Measurements from ENCODE around the gene STRBP.

STRBP gene

GRCh38 chr9:123168586-123168985 is 99.8 kb downstream of the STRBP start:
- H3K4me1 ChIP-seq (ENCODE audit: insufficient read depth, low read length), result no peaks in the 10 kb centered on the region
- H3K27me3 ChIP-seq (ENCODE audit: insufficient read depth, low read length, poor library complexity), result no peaks in the 10 kb centered on the region
- no peak for DNase-seq
- no peak overlapping the region for H3K4me3 ChIP-seq (ENCODE audit: low read depth in 1 of 2, low read length in 2 of 2)
- no peaks in the 10 kb centered on the region; the same call in 1 of the 2 replicates for H3K36me3 ChIP-seq (ENCODE audit: insufficient read depth, low read length)
- no peak overlapping the region for H3K27ac ChIP-seq (ENCODE audit: low read length)
- TF ChIP-seq EZH2 (IDR thresholded peaks at IDR 0.05; ENCODE audit: borderline replicate concordance, low read depth, low read length, severe bottlenecking) (no peak), CTCF (IDR thresholded peaks at IDR 0.05; ENCODE audit: borderline replicate concordance, extremely low read depth, low read length, poor library complexity, severe bottlenecking) (no peak)
- no peaks in the 10 kb centered on the region for H3K79me2 ChIP-seq (ENCODE audit: insufficient read depth, low read length)
- H3K9ac ChIP-seq (ENCODE audit: low read depth, low read length), result no peak overlapping the region
- H3K4me2 ChIP-seq (ENCODE audit: insufficient read depth, low read length), result no peak overlapping the region
- ATAC-seq (ENCODE audit: insufficient read depth, low read depth), result no peak
- H2AFZ ChIP-seq (ENCODE audit: low read depth, low read length), result no peak overlapping the region
- H3K9me3 ChIP-seq (ENCODE audit: insufficient read depth, low read length, severe bottlenecking), result no peaks in the 10 kb centered on the region
- no peaks in the 10 kb centered on the region for H4K20me1 ChIP-seq (ENCODE audit: insufficient read depth, low read length)

GRCh38 chr9:123167474-123167873 is 100.9 kb downstream of the STRBP start:
- no peaks in the 10 kb centered on the region for H3K9me3 ChIP-seq (ENCODE audit: insufficient read depth, low read length, severe bottlenecking)
- TF ChIP-seq CTCF (IDR thresholded peaks at IDR 0.05; ENCODE audit: borderline replicate concordance, extremely low read depth, low read length, poor library complexity, severe bottlenecking) (no peak), EZH2 (IDR thresholded peaks at IDR 0.05; ENCODE audit: borderline replicate concordance, low read depth, low read length, severe bottlenecking) (no peak)
- H2AFZ ChIP-seq (ENCODE audit: low read depth, low read length), result no peak overlapping the region
- ATAC-seq (ENCODE audit: insufficient read depth, low read depth) (no peak), DNase-seq (no peak)
- no peak overlapping the region for H3K9ac ChIP-seq (ENCODE audit: low read depth, low read length)
- H3K4me2 ChIP-seq (ENCODE audit: insufficient read depth, low read length), result no peak overlapping the region
- H4K20me1 ChIP-seq (ENCODE audit: insufficient read depth, low read length), result no peaks in the 10 kb centered on the region
- no peak overlapping the region for H3K4me3 ChIP-seq (ENCODE audit: low read depth in 1 of 2, low read length in 2 of 2)
- H3K4me1 ChIP-seq (ENCODE audit: insufficient read depth, low read length), result no peaks in the 10 kb centered on the region
- no peak overlapping the region for H3K27ac ChIP-seq (ENCODE audit: low read length)
- no peaks in the 10 kb centered on the region for H3K79me2 ChIP-seq (ENCODE audit: insufficient read depth, low read length)
- H3K27me3 ChIP-seq (ENCODE audit: insufficient read depth, low read length, poor library complexity), result no peaks in the 10 kb centered on the region
- no peaks in the 10 kb centered on the region; the same call in 1 of the 2 replicates for H3K36me3 ChIP-seq (ENCODE audit: insufficient read depth, low read length)

GRCh38 chr9:123165813-123166212 is 102.6 kb downstream of the STRBP start:
- Histone ChIP-seq H3K4me3 (ENCODE audit: low read depth in 1 of 2, low read length in 2 of 2) (no peak overlapping the region), H3K79me2 (ENCODE audit: insufficient read depth, low read length) (no peaks in the 10 kb centered on the region), H3K27me3 (ENCODE audit: insufficient read depth, low read length, poor library complexity) (no peaks in the 10 kb centered on the region), H4K20me1 (ENCODE audit: insufficient read depth, low read length) (no peaks in the 10 kb centered on the region), H3K36me3 (ENCODE audit: insufficient read depth, low read length) (no peaks in the 10 kb centered on the region), H3K9ac (ENCODE audit: low read depth, low read length) (no peak overlapping the region), H3K27ac (ENCODE audit: low read length) (no peak overlapping the region), H3K9me3 (ENCODE audit: insufficient read depth, low read length, severe bottlenecking) (no peaks in the 10 kb centered on the region), H2AFZ (ENCODE audit: low read depth, low read length) (no peak overlapping the region), H3K4me1 (ENCODE audit: insufficient read depth, low read length) (no peaks in the 10 kb centered on the region), H3K4me2 (ENCODE audit: insufficient read depth, low read length) (no peak overlapping the region)
- TF ChIP-seq EZH2 (IDR thresholded peaks at IDR 0.05; ENCODE audit: borderline replicate concordance, low read depth, low read length, severe bottlenecking) (no peak), CTCF (IDR thresholded peaks at IDR 0.05; ENCODE audit: borderline replicate concordance, extremely low read depth, low read length, poor library complexity, severe bottlenecking) (no peak)
- ATAC-seq (ENCODE audit: insufficient read depth, low read depth) (no peak), DNase-seq (no peak)

- Histone ChIP-seq H3K36me3 (ENCODE audit: insufficient read depth, low read length) (no peaks in the 10 kb centered on the region), H3K4me1 (ENCODE audit: insufficient read depth, low read length) (no peaks in the 10 kb centered on the region), H3K27me3 (ENCODE audit: insufficient read depth, low read length, poor library complexity) (no peaks in the 10 kb centered on the region), H3K4me2 (ENCODE audit: insufficient read depth, low read length) (no peak overlapping the region), H3K79me2 (ENCODE audit: insufficient read depth, low read length) (no peaks in the 10 kb centered on the region), H3K27ac (ENCODE audit: low read length) (no peak overlapping the region), H2AFZ (ENCODE audit: low read depth, low read length) (no peak overlapping the region), H3K9ac (ENCODE audit: low read depth, low read length) (no peak overlapping the region), H4K20me1 (ENCODE audit: insufficient read depth, low read length) (no peaks in the 10 kb centered on the region), H3K9me3 (ENCODE audit: insufficient read depth, low read length, severe bottlenecking) (no peaks in the 10 kb centered on the region), H3K4me3 (ENCODE audit: low read depth in 1 of 2, low read length in 2 of 2) (no peak overlapping the region)
- ATAC-seq (ENCODE audit: insufficient read depth, low read depth), result no peak
- TF ChIP-seq EZH2 (IDR thresholded peaks at IDR 0.05; ENCODE audit: borderline replicate concordance, low read depth, low read length, severe bottlenecking) (no peak), CTCF (IDR thresholded peaks at IDR 0.05; ENCODE audit: borderline replicate concordance, extremely low read depth, low read length, poor library complexity, severe bottlenecking) (no peak)
- DNase-seq, result no peak
Observed at GRCh38 chr9:123164285-123164684, 104.1 kb downstream of the STRBP start.
